HFF-Myc (cell line): ENCODE measurements around the gene PRKAR1B.

ENCODE experiments used
- DNase-seq: peaks from one replicate; pipeline ENCODE4 v3.0.0-alpha.2; 2011; ENCODE audit warnings: low read depth; ENCODE audit errors: extremely low read depth
- H3K4me3 ChIP-seq: replicated peaks from 2 replicates; pipeline ENCODE4 v1.5.1; 2011; ENCODE audit warnings: low read depth, mild to moderate bottlenecking, control low read depth, low read length
- TF ChIP-seq, protein P1 (sequence below): IDR thresholded peaks from 2 replicates; pipeline ENCODE4 v1.5.1; 2012; ENCODE audit warnings: mild to moderate bottlenecking, low read depth, low read length, control low read depth; ENCODE audit errors: missing control alignments

The PRKAR1B gene

DNA sequence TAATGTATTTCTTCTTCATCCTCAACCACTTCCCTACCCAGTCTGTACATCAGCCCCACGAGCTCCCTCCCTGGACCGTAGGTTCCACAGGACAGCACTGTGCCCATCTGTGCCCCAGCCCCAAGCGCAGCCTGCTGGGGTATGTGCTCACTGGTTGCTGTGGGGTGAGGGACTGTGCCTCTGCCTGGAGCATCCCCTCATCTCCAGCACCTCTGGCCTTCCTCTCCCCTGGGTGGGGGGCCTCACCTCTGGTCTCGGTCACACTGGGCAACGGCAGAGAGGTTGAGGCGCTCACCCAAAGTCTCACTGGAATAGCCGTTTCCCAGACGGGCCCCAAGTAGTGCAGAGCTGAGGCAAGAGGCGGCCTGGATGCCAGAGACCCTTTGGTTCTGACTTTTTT, 1.5 kb upstream of the PRKAR1B start:
- TF ChIP-seq, protein P1, sequence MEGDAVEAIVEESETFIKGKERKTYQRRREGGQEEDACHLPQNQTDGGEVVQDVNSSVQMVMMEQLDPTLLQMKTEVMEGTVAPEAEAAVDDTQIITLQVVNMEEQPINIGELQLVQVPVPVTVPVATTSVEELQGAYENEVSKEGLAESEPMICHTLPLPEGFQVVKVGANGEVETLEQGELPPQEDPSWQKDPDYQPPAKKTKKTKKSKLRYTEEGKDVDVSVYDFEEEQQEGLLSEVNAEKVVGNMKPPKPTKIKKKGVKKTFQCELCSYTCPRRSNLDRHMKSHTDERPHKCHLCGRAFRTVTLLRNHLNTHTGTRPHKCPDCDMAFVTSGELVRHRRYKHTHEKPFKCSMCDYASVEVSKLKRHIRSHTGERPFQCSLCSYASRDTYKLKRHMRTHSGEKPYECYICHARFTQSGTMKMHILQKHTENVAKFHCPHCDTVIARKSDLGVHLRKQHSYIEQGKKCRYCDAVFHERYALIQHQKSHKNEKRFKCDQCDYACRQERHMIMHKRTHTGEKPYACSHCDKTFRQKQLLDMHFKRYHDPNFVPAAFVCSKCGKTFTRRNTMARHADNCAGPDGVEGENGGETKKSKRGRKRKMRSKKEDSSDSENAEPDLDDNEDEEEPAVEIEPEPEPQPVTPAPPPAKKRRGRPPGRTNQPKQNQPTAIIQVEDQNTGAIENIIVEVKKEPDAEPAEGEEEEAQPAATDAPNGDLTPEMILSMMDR: no peak
- DNase-seq: no peak
- peak overlapping the region; percentile 66 for H3K4me3 ChIP-seq

GRCh38 chr7:727806-728460, 852 bp upstream of the PRKAR1B start:
- TF ChIP-seq, protein P1: no peak
- DNase-seq: no peak
- peak overlapping the region; percentile 66 for H3K4me3 ChIP-seq

GRCh38 chr7:726854-727103, 302 bp downstream of the PRKAR1B start:
- H3K4me3 ChIP-seq: peak overlapping the region; percentile 66
- TF ChIP-seq, protein P1: no peak
- no peak for DNase-seq

DNA sequence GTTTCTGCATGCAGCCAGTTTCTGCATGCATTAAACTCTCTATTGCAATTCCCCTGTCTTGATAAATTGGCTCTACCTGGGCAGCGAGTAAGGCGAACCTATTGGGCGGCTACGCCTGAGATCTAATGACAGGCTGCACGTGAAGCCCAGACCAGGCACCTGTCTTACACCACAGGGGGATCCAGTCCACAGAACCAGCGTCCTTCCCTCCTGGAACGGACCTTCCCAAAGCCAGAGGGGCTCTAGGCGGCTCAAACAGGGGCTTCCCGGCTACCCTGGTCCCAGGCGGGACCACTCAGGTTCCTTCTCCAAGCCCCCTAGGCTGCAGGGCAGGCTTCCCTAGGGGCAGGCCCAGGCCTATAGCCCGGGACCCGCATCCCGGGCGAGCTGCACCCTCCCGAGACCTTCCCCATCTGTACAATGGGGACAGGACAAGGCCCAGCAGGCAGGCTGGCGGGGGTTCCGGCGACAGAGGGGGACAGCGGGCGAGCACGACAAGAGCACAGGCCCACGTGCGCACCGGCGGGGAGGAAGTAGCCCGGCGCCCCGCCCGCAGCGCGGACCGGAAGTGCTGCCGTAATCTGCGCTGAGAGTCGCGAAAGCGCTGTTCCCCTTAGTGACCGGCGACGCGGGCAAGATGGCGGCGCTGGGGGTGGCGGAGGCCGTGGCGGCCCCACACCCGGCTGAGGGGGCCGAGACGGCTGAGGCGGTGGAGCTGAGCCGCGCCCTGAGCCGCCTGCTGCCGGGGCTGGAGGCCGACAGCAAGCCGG, 812 bp downstream of the PRKAR1B start, which contains the start of gene DNAAF5:
DNAAF5 (plus strand) TSS at position 616 of the 770 bp plus-strand sequence; CDS start at position 638, 22 bp downstream.
- peak within 1 kb of the TSS; percentile 66 for H3K4me3 ChIP-seq
- DNase-seq: peak; percentile 54
- TF ChIP-seq, protein P1: no peak

DNA sequence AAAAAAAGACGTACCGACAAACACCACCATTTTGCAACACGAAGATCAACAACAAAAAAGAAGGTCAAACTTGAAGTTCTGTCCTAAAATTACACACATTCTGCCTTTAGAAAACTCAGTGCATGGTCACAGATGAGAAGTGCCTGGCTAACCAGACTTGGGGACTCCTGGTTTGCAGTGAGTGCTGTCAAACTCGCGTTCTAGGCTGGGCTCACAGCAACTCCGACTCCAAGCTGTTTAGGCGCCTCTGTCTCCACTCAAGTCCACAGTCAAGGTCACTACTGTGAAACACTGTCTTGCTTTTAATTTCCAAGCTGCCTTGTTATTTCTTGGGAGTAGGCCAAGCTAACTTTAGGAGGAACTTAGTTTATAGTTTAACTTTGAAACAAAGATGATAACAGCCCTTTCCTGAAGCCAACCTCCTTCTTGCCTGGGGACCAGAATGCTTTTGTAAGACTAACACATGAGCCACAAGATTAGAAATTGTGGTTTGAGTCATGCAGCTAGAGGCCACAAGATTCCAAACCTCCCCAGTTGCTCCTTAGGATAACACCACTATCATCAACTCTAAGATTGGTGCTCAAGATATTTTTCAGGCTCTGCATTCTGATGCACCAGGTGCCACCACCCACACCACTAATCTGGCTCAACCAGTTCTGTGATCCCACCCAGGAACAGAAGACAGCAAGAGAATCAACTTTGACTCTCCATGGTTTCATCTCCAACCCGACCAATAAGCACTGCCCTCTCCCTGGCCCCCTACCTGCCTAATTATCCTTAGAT, 1.7 kb downstream of the PRKAR1B start:
- TF ChIP-seq, protein P1: no peak
- H3K4me3 ChIP-seq: peak overlapping the region; percentile 66
- no peak for DNase-seq

GRCh38 chr7:724298-724697, 2.8 kb downstream of the PRKAR1B start:
- DNase-seq: no peak
- no peak overlapping the region for H3K4me3 ChIP-seq
- TF ChIP-seq, protein P1: no peak
